Measurements from ENCODE around the gene PPP2R2D. TPM values are rescaled to one million over a fixed set of nuclear protein-coding genes. Genes with fewer than 3 reads are reported as not detected.
A peak's percentile ranks its signal among the peaks of the same experiment; 100 is the strongest.

The PPP2R2D gene
- total RNA-seq, 1 experiment from 2014 or later, result 33.2 TPM

GRCh38 chr10:131982185-131982756 is 81.5 kb downstream of the PPP2R2D start (continued):
- TF ChIP-seq E2F4 (CRISPR knock-in tag; IDR thresholded peaks at IDR 0.05; ENCODE audit: borderline replicate concordance, low read depth), result 0 out of 2 replicates have a peak, but pooled peaks have one; percentile 9
- no peak for TF ChIP-seq FOXJ3 (CRISPR knock-in tag; IDR thresholded peaks at IDR 0.05; ENCODE audit: borderline replicate concordance)
- no peak for TF ChIP-seq RORB (CRISPR knock-in tag; IDR thresholded peaks at IDR 0.05)
- no peak for TF ChIP-seq ZNF138 (CRISPR knock-in tag; conservative IDR thresholded peaks at IDR 0.05)
- no peak for TF ChIP-seq ZNF317 (CRISPR knock-in tag; IDR thresholded peaks at IDR 0.05; ENCODE audit: borderline replicate concordance, low read depth)
- TF ChIP-seq CTCF (IDR thresholded peaks at IDR 0.05), result no peak
- no peak for TF ChIP-seq CREM (CRISPR knock-in tag; IDR thresholded peaks at IDR 0.05)
- TF ChIP-seq FOXP1 (CRISPR knock-in tag; IDR thresholded peaks at IDR 0.05; ENCODE audit: borderline replicate concordance), result no peak; the same call in 1 of the 2 replicates
- TF ChIP-seq ERG (CRISPR knock-in tag; IDR thresholded peaks at IDR 0.05), result no peak

- Mint-ChIP-seq H3K4me1 (peaks cover 24% of the 10 kb centered on the region), H3K27me3 (ENCODE audit: low read depth) (peaks cover 44% of the 10 kb centered on the region), H3K9me3 (peaks cover 14% of the 10 kb centered on the region), H3K4me3 (peak overlapping the region; percentile 54), H3K36me3 (peaks cover 49% of the 10 kb centered on the region), H3K27ac (no peak overlapping the region)
- ATAC-seq, result no peak
- ChIA-PET CTCF (interaction anchor here (2.7 kb wide), 1 partner anchor 40 kb away, joined by 29 read pairs; no protein-coding TSS in a partner anchor), POLR2A (no interaction called here)
- DNase-seq (ENCODE audit: low spot score), result no peak
- no peak for TF ChIP-seq TP53 (CRISPR knock-in tag; IDR thresholded peaks at IDR 0.05)
- no peak for TF ChIP-seq AFF4 (CRISPR knock-in tag; IDR thresholded peaks at IDR 0.05; ENCODE audit: borderline replicate concordance)
- TF ChIP-seq ZNF138 (CRISPR knock-in tag; conservative IDR thresholded peaks at IDR 0.05), result no peak
- no peak for TF ChIP-seq RORB (CRISPR knock-in tag; IDR thresholded peaks at IDR 0.05)
- no peak for TF ChIP-seq PREB (CRISPR knock-in tag; IDR thresholded peaks at IDR 0.05; ENCODE audit: borderline replicate concordance)
- TF ChIP-seq FOXP4 (CRISPR knock-in tag; IDR thresholded peaks at IDR 0.05), result no peak
- no peak for TF ChIP-seq MAX (CRISPR knock-in tag; IDR thresholded peaks at IDR 0.05)
- no peak for TF ChIP-seq NR3C1 (CRISPR knock-in tag; conservative IDR thresholded peaks at IDR 0.05; ENCODE audit: low read depth)
- no peak for TF ChIP-seq FOXK1 (CRISPR knock-in tag; IDR thresholded peaks at IDR 0.05)
- TF ChIP-seq CTCF (IDR thresholded peaks at IDR 0.05), result no peak
These were observed 82.0 kb downstream of the PPP2R2D start for GRCh38 chr10:131982796-131983195.

Measured in WTC11 (cell line).